Esophagus squamous epithelium (tissue), 5 donors: Measurements from ENCODE around the gene TMEM236. TPM values are rescaled to one million over a fixed set of nuclear protein-coding genes. Genes with fewer than 3 reads are reported as not detected.

ENCODE experiments used
- DNase-seq: peaks from one replicate; lab custom pipeline; 2025; lab: John Stamatoyannopoulos, UW
- H3K27ac ChIP-seq, 4 donors: fragments of 200-600 bp; sonication (generic); one replicate each; pipeline ENCODE4 v1.5.1; 2016 to 2019; ENCODE audit warnings: mild to moderate bottlenecking in 1 of 4
- H3K27me3 ChIP-seq, 4 donors: fragments of 200-600 bp; sonication (generic); 1 replicate in 3 of 4; 2 replicates in 1 of 4; pipeline versions ENCODE4 v1.5.1 to v1.6.0; 2017 to 2021; ENCODE audit warnings: antibody characterized with exemption in 1 of 4
- H3K36me3 ChIP-seq, 3 donors: fragments of 200-600 bp; sonication (generic); one replicate each; pipeline ENCODE4 v1.5.1; 2016 to 2019
- H3K4me1 ChIP-seq, 3 donors: fragments of 200-600 bp; sonication (generic); one replicate each; pipeline ENCODE4 v1.5.1; 2017 to 2019
- H3K4me3 ChIP-seq, 4 donors: fragments of 200-600 bp; sonication (generic); 1 replicate in 3 of 4; 2 replicates in 1 of 4; pipeline ENCODE4 v1.5.1; 2016 to 2019; ENCODE audit warnings: mild to moderate bottlenecking in 2 of 4, moderate library complexity in 1 of 4
- H3K9me3 ChIP-seq, 3 donors: fragments of 200-600 bp; sonication (generic); one replicate each; pipeline ENCODE4 v1.5.1; 2016 to 2019
- CTCF ChIP-seq, 6 experiments: fragments of 450-650 bp in 4 of 6; fragments of 200-600 bp in 2 of 6; sonication (generic) in 2 of 6; IDR thresholded peaks; one replicate each; pipeline ENCODE4 v1.5.1; 2016 to 2019; ENCODE audit warnings: antibody characterized with exemption in 6 of 6, mild to moderate bottlenecking in 4 of 6, moderate library complexity in 4 of 6
- POLR2A ChIP-seq, 4 donors: fragments of 450-650 bp; IDR thresholded peaks; one replicate each; pipeline ENCODE4 v1.6.1; 2017; ENCODE audit warnings: antibody characterized with exemption in 4 of 4, mild to moderate bottlenecking in 4 of 4, moderate library complexity in 3 of 4
- WGBS, 2 donors: methylation state at CpG; one replicate each; pipeline ENCODE4 v1.1.5; 2018; 5-methylcytosine and 5-hydroxymethylcytosine counted together
- intact Hi-C: fragments of 100-400 bp; cut with DNase I; formaldehyde crosslinking; loops from one replicate; pipeline ENCODE4 v1.15.0; 2022
- total RNA-seq, 4 donors: library from RNA; depleted of rRNA; stranded (reverse); fragments of >200 nt; gene quantifications; one replicate each; pipeline ENCODE4 v1.1.0, GENCODE V29; 2016
- donor health status: DM: yes; HTN: yes; CAD: no.

TMEM236 gene
- total RNA-seq, 4 donors from 2014 or later: 0.04 to 0.76 (median 0.15) TPM

- no peaks in the 10 kb centered on the region for H3K27me3 ChIP-seq
- H3K36me3 ChIP-seq: no peaks in the 10 kb centered on the region
- 72 to 78% methylated on average over 13 to 14 of the region's 15 CpGs for WGBS, 2 donors
- peaks cover 0 to 7% (median 0%) of the 10 kb centered on the region in 3 donors for H3K4me1 ChIP-seq
- intact Hi-C loops: no loop called here
- H3K27ac ChIP-seq: no peak overlapping the region
- H3K9me3 ChIP-seq: no peaks in the 10 kb centered on the region
- TF ChIP-seq POLR2A (IDR thresholded peaks at IDR 0.05) (no peak), CTCF (IDR thresholded peaks at IDR 0.05) (no peak)
- no peak overlapping the region for H3K4me3 ChIP-seq
- DNase-seq: no peak
These were observed 16.6 kb upstream of the TMEM236 start for GRCh38 chr10:17735166-17735941.

- 93 to 95% methylated on average over 2 of the region's 2 CpGs for WGBS, 2 donors
- intact Hi-C loops: no loop called here
- TF ChIP-seq POLR2A (IDR thresholded peaks at IDR 0.05) (no peak), CTCF (IDR thresholded peaks at IDR 0.05) (no peak)
- H3K27ac ChIP-seq: no peak overlapping the region
- H3K36me3 ChIP-seq: no peaks in the 10 kb centered on the region
- H3K4me3 ChIP-seq: no peak overlapping the region
- DNase-seq: no peak
- no peaks in the 10 kb centered on the region for H3K9me3 ChIP-seq
- peaks cover 0 to 7% (median 0%) of the 10 kb centered on the region in 3 donors for H3K4me1 ChIP-seq
- H3K27me3 ChIP-seq: no peaks in the 10 kb centered on the region
These were observed 15.8 kb upstream of the TMEM236 start for GRCh38 chr10:17736223-17736622.

- Histone ChIP-seq H3K36me3 (no peaks in the 10 kb centered on the region), H3K27me3 (no peaks in the 10 kb centered on the region), H3K9me3 (no peaks in the 10 kb centered on the region), H3K4me3 (no peak overlapping the region), H3K27ac (no peak overlapping the region), H3K4me1 (peaks cover 0 to 7% (median 0%) of the 10 kb centered on the region in 3 donors)
- TF ChIP-seq POLR2A (IDR thresholded peaks at IDR 0.05) (no peak), CTCF (IDR thresholded peaks at IDR 0.05) (peak; percentile 31 to 68 (median 47))
- 40 to 46% methylated on average over 11 to 12 of the region's 12 CpGs for WGBS, 2 donors
- DNase-seq: no peak
- intact Hi-C loops: no loop called here
These were observed 14.7 kb upstream of the TMEM236 start for GRCh38 chr10:17737027-17737965.

GRCh38 chr10:17740668-17741067 lies 11.3 kb upstream of the TMEM236 start:
- intact Hi-C loops: no loop called here

More at GRCh38 chr10:17740668-17741067, 11.3 kb upstream of the TMEM236 start:
- Histone ChIP-seq H3K27me3 (no peaks in the 10 kb centered on the region), H3K36me3 (no peaks in the 10 kb centered on the region), H3K27ac (no peak overlapping the region), H3K9me3 (no peaks in the 10 kb centered on the region), H3K4me1 (peaks cover 0 to 15% (median 0%) of the 10 kb centered on the region in 3 donors), H3K4me3 (no peak overlapping the region)
- TF ChIP-seq CTCF (IDR thresholded peaks at IDR 0.05) (no peak), POLR2A (IDR thresholded peaks at IDR 0.05) (no peak)
- WGBS, 2 donors: 82 to 88% methylated on average over 1 of the region's 1 CpG
- no peak for DNase-seq
